Renal pelvis (tissue), 12 donors: ENCODE results near the gene EMSY. TPM values are rescaled to one million over a fixed set of nuclear protein-coding genes. Genes with fewer than 3 reads are reported as not detected.
"Not testable (repeated sequence)": the region's sequence is repeated elsewhere in the genome, so short reads cannot be mapped to it uniquely, and the experiment has no call there.

ENCODE experiments used
- DNase-seq: peaks from one replicate; pipeline ENCODE4 v3.0.0-alpha.2; 2013
- long read RNA-seq, 16 experiments: transcript quantifications; one replicate each; lab custom pipeline, GENCODE V29; 2026
- polyA plus RNA-seq, 3 donors: library from polyadenylated mRNA; unstranded; fragments of 120-200 nt; gene quantifications; one replicate each; pipeline ENCODE4 v1.2.1, GENCODE V29; 2013; ENCODE audit not compliant: insufficient read length in 3 of 3

EMSY gene, protein sequence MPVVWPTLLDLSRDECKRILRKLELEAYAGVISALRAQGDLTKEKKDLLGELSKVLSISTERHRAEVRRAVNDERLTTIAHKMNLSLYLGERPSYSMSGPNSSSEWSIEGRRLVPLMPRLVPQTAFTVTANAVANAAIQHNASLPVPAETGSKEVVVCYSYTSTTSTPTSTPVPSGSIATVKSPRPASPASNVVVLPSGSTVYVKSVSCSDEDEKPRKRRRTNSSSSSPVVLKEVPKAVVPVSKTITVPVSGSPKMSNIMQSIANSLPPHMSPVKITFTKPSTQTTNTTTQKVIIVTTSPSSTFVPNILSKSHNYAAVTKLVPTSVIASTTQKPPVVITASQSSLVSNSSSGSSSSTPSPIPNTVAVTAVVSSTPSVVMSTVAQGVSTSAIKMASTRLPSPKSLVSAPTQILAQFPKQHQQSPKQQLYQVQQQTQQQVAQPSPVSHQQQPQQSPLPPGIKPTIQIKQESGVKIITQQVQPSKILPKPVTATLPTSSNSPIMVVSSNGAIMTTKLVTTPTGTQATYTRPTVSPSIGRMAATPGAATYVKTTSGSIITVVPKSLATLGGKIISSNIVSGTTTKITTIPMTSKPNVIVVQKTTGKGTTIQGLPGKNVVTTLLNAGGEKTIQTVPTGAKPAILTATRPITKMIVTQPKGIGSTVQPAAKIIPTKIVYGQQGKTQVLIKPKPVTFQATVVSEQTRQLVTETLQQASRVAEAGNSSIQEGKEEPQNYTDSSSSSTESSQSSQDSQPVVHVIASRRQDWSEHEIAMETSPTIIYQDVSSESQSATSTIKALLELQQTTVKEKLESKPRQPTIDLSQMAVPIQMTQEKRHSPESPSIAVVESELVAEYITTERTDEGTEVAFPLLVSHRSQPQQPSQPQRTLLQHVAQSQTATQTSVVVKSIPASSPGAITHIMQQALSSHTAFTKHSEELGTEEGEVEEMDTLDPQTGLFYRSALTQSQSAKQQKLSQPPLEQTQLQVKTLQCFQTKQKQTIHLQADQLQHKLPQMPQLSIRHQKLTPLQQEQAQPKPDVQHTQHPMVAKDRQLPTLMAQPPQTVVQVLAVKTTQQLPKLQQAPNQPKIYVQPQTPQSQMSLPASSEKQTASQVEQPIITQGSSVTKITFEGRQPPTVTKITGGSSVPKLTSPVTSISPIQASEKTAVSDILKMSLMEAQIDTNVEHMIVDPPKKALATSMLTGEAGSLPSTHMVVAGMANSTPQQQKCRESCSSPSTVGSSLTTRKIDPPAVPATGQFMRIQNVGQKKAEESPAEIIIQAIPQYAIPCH (N-terminal part only)
- polyA plus RNA-seq = 10 to 100 TPM; 29.0 to 37.6 (median 32.9) TPM
- long read RNA-seq, donor 1 = 0 reads
- long read RNA-seq, donor 2, partial matches to known transcripts = 0 of 5 reads
- long read RNA-seq, donor 2, other reads (novel, unspliced or antisense) = 0 of 5 reads
- long read RNA-seq, donor 3, partial matches to known transcripts = 0 of 4 reads
- long read RNA-seq, donor 3, other reads (novel, unspliced or antisense) = 0 of 4 reads
- long read RNA-seq, donor 4, partial matches to known transcripts = 6 of 11 reads
- long read RNA-seq, donor 4, other reads (novel, unspliced or antisense) = 0 of 11 reads
- long read RNA-seq, donor 5, partial matches to known transcripts = 0 of 2 reads
- long read RNA-seq, donor 5, other reads (novel, unspliced or antisense) = 0 of 2 reads
- long read RNA-seq, donor 6, partial matches to known transcripts = 0 of 5 reads
- long read RNA-seq, donor 6, other reads (novel, unspliced or antisense) = 0 of 5 reads
- long read RNA-seq, donor 7, partial matches to known transcripts = 7 of 10 reads
- long read RNA-seq, donor 7, other reads (novel, unspliced or antisense) = 0 of 10 reads
- long read RNA-seq, donor 8, partial matches to known transcripts = 0 of 2 reads
- long read RNA-seq, donor 8, other reads (novel, unspliced or antisense) = 0 of 2 reads
- long read RNA-seq, donor 9, transcript EMSY-217 (4 exons, 934 nt) = major isoform, 8 of 10 reads
- long read RNA-seq, donor 9, partial matches to known transcripts = 0 of 10 reads
- long read RNA-seq, donor 9, other reads (novel, unspliced or antisense) = 0 of 10 reads
- long read RNA-seq, donor 10, partial matches to known transcripts = 5 of 10 reads
- long read RNA-seq, donor 10, other reads (novel, unspliced or antisense) = 0 of 10 reads
- long read RNA-seq, donor 11, partial matches to known transcripts = 0 of 4 reads
- long read RNA-seq, donor 11, other reads (novel, unspliced or antisense) = 0 of 4 reads
- long read RNA-seq, donor 12, partial matches to known transcripts = 7 of 13 reads
- long read RNA-seq, donor 12, other reads (novel, unspliced or antisense) = 0 of 13 reads
- long read RNA-seq, donor 13, partial matches to known transcripts = 0 of 3 reads
- long read RNA-seq, donor 13, other reads (novel, unspliced or antisense) = 0 of 3 reads
- long read RNA-seq, donor 14 = 0 reads
- long read RNA-seq, donor 15, partial matches to known transcripts = 0 of 1 reads
- long read RNA-seq, donor 15, other reads (novel, unspliced or antisense) = 0 of 1 reads
- long read RNA-seq, donor 16, partial matches to known transcripts = 0 of 7 reads
- long read RNA-seq, donor 16, other reads (novel, unspliced or antisense) = 0 of 7 reads

- peak; percentile 99 for DNase-seq
Observed at GRCh38 chr11:76444384-76445120, at the start of gene EMSY. Gene EMSY, plus strand, starts transcription at chr11:76445018. Its CDS starts 1,921 bp downstream, at chr11:76446939.

DNA sequence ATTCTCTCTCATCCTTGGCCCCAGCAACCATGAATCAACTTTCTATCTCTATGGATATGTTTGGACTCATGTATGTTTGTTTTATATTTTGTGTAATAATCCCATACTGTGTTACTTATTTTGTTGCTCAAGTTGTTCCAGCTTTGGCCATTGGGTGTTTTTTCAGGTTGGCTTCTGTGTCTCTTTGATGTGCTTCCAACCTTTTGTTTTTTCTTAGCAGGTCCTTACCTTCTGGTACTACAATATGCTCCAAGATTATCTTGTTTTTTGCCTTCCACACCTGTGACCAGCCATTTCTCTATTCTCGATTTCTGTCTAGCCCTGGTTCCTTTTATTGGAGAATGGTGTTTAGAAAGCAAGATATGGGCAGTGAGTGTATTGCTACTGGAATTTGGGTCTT, 49.5 kb upstream of the EMSY start:
- no peak for DNase-seq

- no peak for DNase-seq
Observed at GRCh38 chr11:76397383-76397782, 47.4 kb upstream of the EMSY start.

DNA sequence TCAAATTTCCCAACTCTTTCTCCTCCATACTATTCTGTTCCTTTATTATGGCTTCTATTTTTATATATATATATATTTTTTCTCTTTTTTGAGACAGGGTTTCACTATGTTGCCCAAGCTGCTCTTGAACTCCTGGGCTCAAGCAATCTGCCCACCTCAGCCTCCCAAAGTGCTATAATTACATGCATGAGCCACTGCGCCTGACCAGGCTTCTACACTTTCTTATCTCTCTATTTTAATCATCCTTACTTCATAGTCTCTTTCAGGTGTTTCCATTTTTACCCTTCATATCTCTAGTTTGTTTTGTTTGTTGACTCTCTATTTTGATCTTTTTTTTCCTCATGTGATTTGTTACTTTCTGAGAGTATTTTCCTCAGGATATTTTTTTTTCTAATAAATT, 43.9 kb upstream of the EMSY start:
- DNase-seq = no peak

DNA sequence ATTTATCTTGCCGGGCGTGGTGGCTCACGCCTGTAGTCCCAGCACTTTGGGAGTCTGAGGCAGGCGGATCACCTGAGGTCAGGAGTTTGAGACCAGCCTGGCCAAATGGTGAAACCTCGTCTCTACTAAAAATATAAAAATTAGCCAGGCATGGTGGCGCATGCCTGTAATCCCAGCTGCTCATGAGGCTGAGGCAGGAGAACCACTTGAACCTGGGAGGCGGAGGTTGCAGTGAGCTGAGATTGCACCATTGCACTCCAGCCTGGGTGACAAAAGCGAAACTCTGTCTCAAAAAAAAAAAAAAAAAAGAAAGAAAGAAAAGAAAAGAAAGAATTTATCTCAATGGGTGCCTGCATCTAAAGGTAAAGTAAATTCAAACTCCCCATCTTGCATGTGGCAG, 43.3 kb upstream of the EMSY start:
- not testable (repeated sequence) for DNase-seq

GRCh38 chr11:76406359-76406758, 38.5 kb upstream of the EMSY start:
- no peak for DNase-seq

GRCh38 chr11:76408171-76408965, 36.5 kb upstream of the EMSY start:
- peak; percentile 46 for DNase-seq

DNA sequence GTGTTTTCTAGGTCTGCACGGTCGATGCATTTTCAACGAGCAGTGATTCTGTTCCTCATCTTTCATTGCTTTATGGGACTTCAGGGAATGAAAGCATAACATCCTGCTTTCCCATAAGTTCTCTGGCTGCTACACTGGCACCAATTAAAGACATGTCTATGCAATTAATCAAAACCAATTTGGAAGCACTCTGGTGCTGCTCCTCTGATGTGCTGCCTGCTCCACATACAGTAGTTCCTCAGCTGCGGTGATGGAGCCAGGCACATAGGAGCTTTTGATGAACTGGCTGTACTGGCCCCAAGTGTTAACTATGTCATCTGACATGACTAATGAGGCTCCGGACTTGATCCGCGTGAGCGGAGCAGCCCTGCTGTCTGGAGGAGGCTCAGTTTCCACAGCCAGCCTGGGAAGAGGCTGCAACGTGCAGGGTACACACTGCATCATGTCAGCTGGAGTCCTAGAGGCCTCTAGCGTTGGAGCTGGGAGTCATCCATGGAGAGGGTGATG, 33.9 kb upstream of the EMSY start:
- DNase-seq = peak; percentile 76

DNA sequence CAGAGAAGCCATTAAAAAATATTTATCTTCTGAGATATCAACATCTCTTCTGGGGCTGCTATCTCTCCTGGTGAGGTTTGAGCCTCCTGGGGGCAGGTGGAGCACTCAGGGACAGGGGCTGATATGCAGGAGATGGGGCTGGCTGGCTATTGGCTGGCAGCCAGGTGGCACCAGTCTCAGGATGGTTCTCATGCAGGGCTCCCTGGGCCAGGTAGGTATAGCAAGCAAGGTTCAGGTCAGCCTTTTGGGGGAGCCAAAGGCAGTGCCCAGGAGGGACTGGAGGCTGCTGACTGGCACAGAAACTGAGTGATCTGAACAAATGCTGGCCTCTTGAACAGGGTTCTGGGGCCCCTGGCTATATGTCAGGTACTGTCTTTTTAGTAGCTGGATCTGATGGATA, 29.7 kb upstream of the EMSY start:
- DNase-seq = no peak

DNA sequence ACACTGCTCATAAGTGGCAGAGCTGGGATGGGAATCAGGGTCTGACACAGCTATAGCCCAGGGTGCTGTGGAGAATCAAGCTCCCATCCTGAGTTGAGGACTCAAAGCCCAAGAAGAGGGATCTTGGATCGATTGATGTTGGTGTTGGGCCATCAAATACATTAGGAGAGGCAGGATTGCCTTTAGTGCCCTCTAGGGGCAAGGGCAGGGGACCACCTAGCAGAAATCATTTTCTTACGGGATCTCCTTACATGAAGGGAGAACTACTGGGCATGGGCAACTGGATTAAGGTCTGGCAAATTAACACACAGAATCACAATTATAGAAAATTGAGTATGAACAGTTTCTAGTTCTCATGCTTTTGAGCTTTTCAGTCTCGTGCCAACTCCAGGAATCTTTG, 24.9 kb upstream of the EMSY start:
- no peak for DNase-seq

GRCh38 chr11:76424379-76424778, 20.4 kb upstream of the EMSY start:
- no peak for DNase-seq

DNA sequence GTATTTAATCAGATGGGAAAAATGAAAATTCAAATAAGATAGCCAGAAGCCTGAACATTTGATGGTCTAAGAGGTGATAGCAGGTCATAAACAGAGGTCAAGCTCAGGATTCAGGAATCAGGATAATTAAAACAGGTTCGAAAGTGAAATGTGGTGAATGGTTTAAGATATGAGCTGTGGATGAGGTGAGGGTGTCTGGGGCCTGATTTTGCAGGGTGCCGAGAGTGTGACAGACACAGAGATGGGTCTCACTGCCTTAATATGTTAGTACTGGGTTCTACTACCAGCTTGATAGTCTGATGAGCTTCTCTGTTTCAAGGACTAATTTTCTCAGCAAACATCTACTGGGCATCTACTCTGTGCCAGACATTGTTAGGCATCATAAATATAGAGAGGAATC, 19.9 kb upstream of the EMSY start:
- no peak for DNase-seq

GRCh38 chr11:76426660-76427059, 18.2 kb upstream of the EMSY start:
- DNase-seq = no peak

- no peak for DNase-seq
Observed at GRCh38 chr11:76436020-76436419, 8.8 kb upstream of the EMSY start.

- no peak for DNase-seq
Observed at GRCh38 chr11:76443268-76443980, 1.4 kb upstream of the EMSY start.

- DNase-seq = no peak
Observed at GRCh38 chr11:76444065-76444383, 794 bp upstream of the EMSY start.
